PC-9 (cell line): ENCODE measurements around the gene RTCA.

Source experiments
- CTCF ChIP-seq: fragments of 200-600 bp; sonication (generic); conservative IDR thresholded peaks from 2 replicates; pipeline ENCODE4 v1.6.1; 2017; ENCODE audit warnings: mixed run types, antibody characterized with exemption, mild to moderate bottlenecking, moderate library complexity
- EZH2 ChIP-seq: fragments of 200-600 bp; sonication (generic); IDR thresholded peaks from 2 replicates; pipeline ENCODE4 v1.8.0; 2017; ENCODE audit warnings: antibody characterized with exemption, low read depth

- TF ChIP-seq CTCF (no peak), EZH2 (no peak)
These were observed 34.3 kb upstream of the RTCA start for GRCh38 chr1:100231721-100232120.
